SK-N-SH (cell line): Measurements from ENCODE around the gene VAPB.

ENCODE experiments used
- CHD2 ChIP-seq: fragments of 150-350 bp; IDR thresholded peaks from 2 replicates; pipeline ENCODE4 v1.6.1; 2018; ENCODE audit warnings: low read length; ENCODE audit not compliant: partially characterized antibody
- FOXM1 ChIP-seq: IDR thresholded peaks from 2 replicates; pipeline ENCODE4 v1.4.0; 2012; ENCODE audit warnings: low read depth, mild to moderate bottlenecking
- GATA2 ChIP-seq: sonication (generic); formaldehyde crosslinking; IDR thresholded peaks from 2 replicates; pipeline ENCODE4 v1.5.0; 2020; ENCODE audit warnings: mild to moderate bottlenecking, missing genetic modification reagents
- JUND ChIP-seq: IDR thresholded peaks from 2 replicates; pipeline ENCODE4 v1.4.0; 2012
- MEF2A ChIP-seq: IDR thresholded peaks from 2 replicates; pipeline ENCODE4 v1.4.0; 2012; ENCODE audit warnings: low read depth, borderline replicate concordance
- RAD21 ChIP-seq: IDR thresholded peaks from 2 replicates; pipeline ENCODE4 v1.6.1; 2012; ENCODE audit warnings: mild to moderate bottlenecking, low read length
- RXRA ChIP-seq: IDR thresholded peaks from 2 replicates; pipeline ENCODE4 v1.4.0; 2012; ENCODE audit warnings: low read depth, mild to moderate bottlenecking, borderline replicate concordance
- TEAD4 ChIP-seq: IDR thresholded peaks from 2 replicates; pipeline ENCODE4 v1.4.0; 2012; ENCODE audit warnings: mild to moderate bottlenecking, borderline replicate concordance; ENCODE audit not compliant: insufficient read depth
- YY1 ChIP-seq: IDR thresholded peaks from 2 replicates; pipeline ENCODE4 v1.4.0; 2012; ENCODE audit warnings: low read depth, mild to moderate bottlenecking
- TF ChIP-seq, protein P1 (sequence below): IDR thresholded peaks from 2 replicates; pipeline ENCODE4 v1.6.1; 2012; ENCODE audit warnings: mild to moderate bottlenecking, low read depth, low read length, moderate library complexity
- TF ChIP-seq, protein P2 (sequence below): fragments of 200-600 bp; sonication (generic); IDR thresholded peaks from 2 replicates; pipeline ENCODE4 v1.6.1; 2017; ENCODE audit warnings: antibody characterized with exemption, mild to moderate bottlenecking, moderate library complexity
- TF ChIP-seq, protein P3 (sequence below): fragments of 150-350 bp; IDR thresholded peaks from 2 replicates; pipeline ENCODE4 v1.6.1; 2017; ENCODE audit warnings: antibody characterized with exemption, low read length, low read depth, borderline replicate concordance
- TF ChIP-seq, protein P4 (sequence below): IDR thresholded peaks from 2 replicates; pipeline ENCODE4 v1.4.0; 2012; ENCODE audit warnings: low read depth

DNA sequence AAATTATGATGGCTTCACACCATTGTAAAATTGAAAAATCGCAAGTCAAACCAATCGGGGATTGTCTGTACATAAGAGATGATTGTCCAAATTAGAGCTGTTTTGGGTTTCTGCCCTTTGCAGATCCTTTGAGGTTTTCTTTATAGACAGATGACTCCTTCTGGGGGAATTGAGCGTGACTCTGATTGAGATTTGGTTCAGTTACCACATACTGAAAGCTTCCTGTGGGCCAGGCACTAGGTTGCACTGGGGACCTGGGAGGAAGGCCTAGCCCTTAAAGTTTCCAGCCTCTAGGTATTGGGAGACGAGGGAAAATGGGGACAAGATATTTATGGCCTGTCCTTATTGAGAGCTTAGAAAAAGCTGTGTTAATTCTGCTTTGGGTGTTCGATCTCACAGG, 9.2 kb downstream of the VAPB start:
- TF ChIP-seq RXRA (no peak), TEAD4 (no peak), GATA2 (CRISPR knock-in tag) (no peak), MEF2A (no peak), YY1 (no peak), CHD2 (no peak), RAD21 (no peak), JUND (no peak), FOXM1 (no peak)
- TF ChIP-seq, protein P1, sequence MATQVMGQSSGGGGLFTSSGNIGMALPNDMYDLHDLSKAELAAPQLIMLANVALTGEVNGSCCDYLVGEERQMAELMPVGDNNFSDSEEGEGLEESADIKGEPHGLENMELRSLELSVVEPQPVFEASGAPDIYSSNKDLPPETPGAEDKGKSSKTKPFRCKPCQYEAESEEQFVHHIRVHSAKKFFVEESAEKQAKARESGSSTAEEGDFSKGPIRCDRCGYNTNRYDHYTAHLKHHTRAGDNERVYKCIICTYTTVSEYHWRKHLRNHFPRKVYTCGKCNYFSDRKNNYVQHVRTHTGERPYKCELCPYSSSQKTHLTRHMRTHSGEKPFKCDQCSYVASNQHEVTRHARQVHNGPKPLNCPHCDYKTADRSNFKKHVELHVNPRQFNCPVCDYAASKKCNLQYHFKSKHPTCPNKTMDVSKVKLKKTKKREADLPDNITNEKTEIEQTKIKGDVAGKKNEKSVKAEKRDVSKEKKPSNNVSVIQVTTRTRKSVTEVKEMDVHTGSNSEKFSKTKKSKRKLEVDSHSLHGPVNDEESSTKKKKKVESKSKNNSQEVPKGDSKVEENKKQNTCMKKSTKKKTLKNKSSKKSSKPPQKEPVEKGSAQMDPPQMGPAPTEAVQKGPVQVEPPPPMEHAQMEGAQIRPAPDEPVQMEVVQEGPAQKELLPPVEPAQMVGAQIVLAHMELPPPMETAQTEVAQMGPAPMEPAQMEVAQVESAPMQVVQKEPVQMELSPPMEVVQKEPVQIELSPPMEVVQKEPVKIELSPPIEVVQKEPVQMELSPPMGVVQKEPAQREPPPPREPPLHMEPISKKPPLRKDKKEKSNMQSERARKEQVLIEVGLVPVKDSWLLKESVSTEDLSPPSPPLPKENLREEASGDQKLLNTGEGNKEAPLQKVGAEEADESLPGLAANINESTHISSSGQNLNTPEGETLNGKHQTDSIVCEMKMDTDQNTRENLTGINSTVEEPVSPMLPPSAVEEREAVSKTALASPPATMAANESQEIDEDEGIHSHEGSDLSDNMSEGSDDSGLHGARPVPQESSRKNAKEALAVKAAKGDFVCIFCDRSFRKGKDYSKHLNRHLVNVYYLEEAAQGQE: no peak
- TF ChIP-seq, protein P2, sequence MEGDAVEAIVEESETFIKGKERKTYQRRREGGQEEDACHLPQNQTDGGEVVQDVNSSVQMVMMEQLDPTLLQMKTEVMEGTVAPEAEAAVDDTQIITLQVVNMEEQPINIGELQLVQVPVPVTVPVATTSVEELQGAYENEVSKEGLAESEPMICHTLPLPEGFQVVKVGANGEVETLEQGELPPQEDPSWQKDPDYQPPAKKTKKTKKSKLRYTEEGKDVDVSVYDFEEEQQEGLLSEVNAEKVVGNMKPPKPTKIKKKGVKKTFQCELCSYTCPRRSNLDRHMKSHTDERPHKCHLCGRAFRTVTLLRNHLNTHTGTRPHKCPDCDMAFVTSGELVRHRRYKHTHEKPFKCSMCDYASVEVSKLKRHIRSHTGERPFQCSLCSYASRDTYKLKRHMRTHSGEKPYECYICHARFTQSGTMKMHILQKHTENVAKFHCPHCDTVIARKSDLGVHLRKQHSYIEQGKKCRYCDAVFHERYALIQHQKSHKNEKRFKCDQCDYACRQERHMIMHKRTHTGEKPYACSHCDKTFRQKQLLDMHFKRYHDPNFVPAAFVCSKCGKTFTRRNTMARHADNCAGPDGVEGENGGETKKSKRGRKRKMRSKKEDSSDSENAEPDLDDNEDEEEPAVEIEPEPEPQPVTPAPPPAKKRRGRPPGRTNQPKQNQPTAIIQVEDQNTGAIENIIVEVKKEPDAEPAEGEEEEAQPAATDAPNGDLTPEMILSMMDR: no peak
- TF ChIP-seq, protein P3, sequence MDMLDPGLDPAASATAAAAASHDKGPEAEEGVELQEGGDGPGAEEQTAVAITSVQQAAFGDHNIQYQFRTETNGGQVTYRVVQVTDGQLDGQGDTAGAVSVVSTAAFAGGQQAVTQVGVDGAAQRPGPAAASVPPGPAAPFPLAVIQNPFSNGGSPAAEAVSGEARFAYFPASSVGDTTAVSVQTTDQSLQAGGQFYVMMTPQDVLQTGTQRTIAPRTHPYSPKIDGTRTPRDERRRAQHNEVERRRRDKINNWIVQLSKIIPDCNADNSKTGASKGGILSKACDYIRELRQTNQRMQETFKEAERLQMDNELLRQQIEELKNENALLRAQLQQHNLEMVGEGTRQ: no peak
- TF ChIP-seq, protein P4, sequence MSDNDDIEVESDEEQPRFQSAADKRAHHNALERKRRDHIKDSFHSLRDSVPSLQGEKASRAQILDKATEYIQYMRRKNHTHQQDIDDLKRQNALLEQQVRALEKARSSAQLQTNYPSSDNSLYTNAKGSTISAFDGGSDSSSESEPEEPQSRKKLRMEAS: no peak
